MCF 10A (cell line): Measurements from ENCODE around the gene GPR137B. TPM values are rescaled to one million over a fixed set of nuclear protein-coding genes. Genes with fewer than 3 reads are reported as not detected.

Experiments used
- BruUV-seq: library from RNA; stranded (reverse); fragments of 400-500 nt; replicated peaks from 2 replicates; lab custom pipeline; 2021; lab: Mats Ljungman, UMichigan
- CTCF ChIA-PET: fragments of 300-600 bp; sonication (Branson Sonifier 250); formaldehyde crosslinking; extraction: SDS; loops from one replicate; lab custom pipeline; 2021; ENCODE audit warnings: antibody characterized with exemption, inconsistent platforms; lab: Yijun Ruan, JAX
- POLR2A ChIA-PET: fragments of 300-600, 350-650 bp; sonication (Branson Sonifier 250); formaldehyde crosslinking; extraction: SDS; loops from one replicate; lab custom pipeline; 2020; ENCODE audit warnings: antibody characterized with exemption, inconsistent platforms; lab: Yijun Ruan, JAX
- DNase-seq: peaks from one replicate; pipeline ENCODE4 v3.0.0-alpha.2; 2018; ENCODE audit not compliant: unreplicated experiment
- H3K27ac Mint-ChIP-seq: one replicate; pipeline ENCODE4 v1.8.0; 2022; ENCODE audit warnings: mild to moderate bottlenecking, low read depth, mixed read lengths; ENCODE audit not compliant: unreplicated experiment
- H3K27me3 Mint-ChIP-seq: one replicate; pipeline ENCODE4 v1.8.0; 2022; ENCODE audit warnings: mixed read lengths; ENCODE audit not compliant: insufficient read depth, unreplicated experiment
- H3K36me3 Mint-ChIP-seq: one replicate; pipeline ENCODE4 v1.8.0; 2022; ENCODE audit warnings: mild to moderate bottlenecking, moderate library complexity, mixed read lengths; ENCODE audit not compliant: insufficient read depth, unreplicated experiment
- H3K4me1 Mint-ChIP-seq: one replicate; pipeline ENCODE4 v1.8.0; 2022; ENCODE audit warnings: mixed read lengths; ENCODE audit not compliant: insufficient read depth, unreplicated experiment
- H3K4me3 Mint-ChIP-seq: one replicate; pipeline ENCODE4 v1.8.0; 2022; ENCODE audit warnings: mild to moderate bottlenecking, moderate library complexity, mixed read lengths; ENCODE audit not compliant: unreplicated experiment
- H3K9me3 Mint-ChIP-seq: one replicate; pipeline ENCODE4 v1.8.0; 2022; ENCODE audit warnings: mixed read lengths; ENCODE audit not compliant: unreplicated experiment
- CTCF ChIP-seq: fragments of 200-600 bp; IDR thresholded peaks from one replicate; pipeline ENCODE4 v1.8.0; 2022; ENCODE audit warnings: antibody characterized with exemption, mild to moderate bottlenecking; ENCODE audit not compliant: unreplicated experiment
- intact Hi-C: fragments of 100-400 bp; cut with micrococcal nuclease; formaldehyde crosslinking; loops from 2 replicates; pipeline ENCODE4 v1.14.1; 2022
- total RNA-seq: library from RNA; stranded (reverse); gene quantifications from 2 replicates; pipeline ENCODE4 v1.2.3, GENCODE V29; 2022

GPR137B gene
- total RNA-seq, 1 experiment from 2014 or later: 8.4 TPM

DNA sequence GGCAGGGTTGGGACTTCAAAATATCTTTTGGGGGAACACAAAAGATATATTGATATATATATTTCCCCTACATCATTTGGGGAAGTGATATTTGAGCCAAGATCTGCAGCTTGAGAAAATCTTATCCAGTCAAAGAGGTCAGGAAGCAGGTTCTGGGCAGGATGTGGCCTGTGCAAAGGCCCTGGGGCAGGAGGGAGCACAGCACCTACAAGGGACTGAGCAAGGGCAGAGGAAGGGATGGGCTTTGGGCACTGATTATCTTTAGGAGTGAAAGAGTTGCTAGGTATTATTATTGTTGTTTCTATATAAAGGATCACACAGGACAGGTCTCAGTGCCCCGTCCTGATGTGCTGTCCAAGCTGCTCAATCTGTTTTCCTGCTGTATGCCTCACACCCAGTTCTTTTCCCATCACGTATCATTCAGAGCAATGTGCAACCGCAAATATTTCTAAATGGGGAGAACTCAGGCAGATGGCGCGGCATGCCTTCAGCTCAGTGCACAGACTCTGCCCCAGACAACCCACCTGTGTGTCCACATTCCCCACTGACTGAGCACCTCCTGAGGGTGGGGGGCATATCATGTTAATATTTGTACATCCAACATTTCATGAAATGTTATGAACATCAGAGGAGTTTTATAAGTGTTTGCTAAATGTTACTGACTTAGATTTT, 28.1 kb upstream of the GPR137B start:
- no TSS peak for BruUV-seq
- no peak overlapping the region for H3K27ac Mint-ChIP-seq
- no peak overlapping the region for H3K4me3 Mint-ChIP-seq
- no peak for DNase-seq
- no peak for TF ChIP-seq CTCF
- intact Hi-C loops: no loop called here
- ChIA-PET CTCF (interaction anchor here (0.6 to 12.8 kb wide), 4 partner anchors 10 to 979 kb away, joined by 3 to 376 read pairs (median 4); no protein-coding TSS in a partner anchor), POLR2A (interaction anchor here (0.7 kb wide), 1 partner anchor 489 kb away, joined by 3 read pairs; no protein-coding TSS in a partner anchor)
- H3K36me3 Mint-ChIP-seq: no peaks in the 10 kb centered on the region
- H3K27me3 Mint-ChIP-seq: no peaks in the 10 kb centered on the region
- no peaks in the 10 kb centered on the region for H3K4me1 Mint-ChIP-seq
- H3K9me3 Mint-ChIP-seq: no peaks in the 10 kb centered on the region

DNA sequence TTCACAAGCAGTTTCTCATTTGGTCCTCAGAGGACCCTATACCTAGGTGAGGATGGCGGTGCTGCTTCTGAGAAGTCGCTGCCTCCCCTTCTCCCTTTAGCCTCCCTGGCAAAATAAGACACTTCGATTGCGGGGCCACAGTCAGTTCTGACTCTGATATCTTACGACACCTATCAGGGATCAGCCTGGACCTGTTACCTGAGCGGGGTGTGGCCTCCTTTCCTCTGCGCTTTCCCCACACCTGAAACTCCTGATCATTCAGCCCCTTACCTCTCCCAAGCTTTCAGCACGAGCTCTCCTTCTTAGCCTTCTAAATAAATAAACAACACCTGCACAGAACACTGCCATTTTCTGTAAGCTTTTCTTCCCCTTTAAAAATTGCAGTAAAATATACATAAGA, 24.6 kb upstream of the GPR137B start:
- ChIA-PET CTCF (interaction anchor here (0.6 to 3.8 kb wide), 5 partner anchors 37 to 378 kb away, joined by 3 to 10 read pairs (median 5); no protein-coding TSS in a partner anchor), POLR2A (no interaction called here)
- Mint-ChIP-seq H3K9me3 (no peaks in the 10 kb centered on the region), H3K36me3 (no peaks in the 10 kb centered on the region), H3K4me1 (no peaks in the 10 kb centered on the region), H3K4me3 (no peak overlapping the region), H3K27ac (no peak overlapping the region), H3K27me3 (no peaks in the 10 kb centered on the region)
- DNase-seq: peak; percentile 50
- no TSS peak for BruUV-seq
- no peak for TF ChIP-seq CTCF
- intact Hi-C loops: no loop called here

GRCh38 chr1:236119943-236120484, 22.3 kb upstream of the GPR137B start:
- ChIA-PET POLR2A (no interaction called here), CTCF (interaction anchor here (1.3 to 1.5 kb wide), 2 partner anchors 14 to 16 kb away, joined by 4 to 6 read pairs; no protein-coding TSS in a partner anchor)
- Mint-ChIP-seq H3K4me1 (no peaks in the 10 kb centered on the region), H3K27ac (no peak overlapping the region), H3K36me3 (no peaks in the 10 kb centered on the region), H3K27me3 (no peaks in the 10 kb centered on the region), H3K9me3 (no peaks in the 10 kb centered on the region), H3K4me3 (no peak overlapping the region)
- BruUV-seq: no TSS peak
- TF ChIP-seq CTCF: no peak
- no peak for DNase-seq
- intact Hi-C loops: no loop called here

- TF ChIP-seq CTCF: no peak
- Mint-ChIP-seq H3K27me3 (no peaks in the 10 kb centered on the region), H3K9me3 (no peaks in the 10 kb centered on the region), H3K4me3 (no peak overlapping the region), H3K36me3 (no peaks in the 10 kb centered on the region), H3K27ac (no peak overlapping the region), H3K4me1 (no peaks in the 10 kb centered on the region)
- ChIA-PET POLR2A (interaction anchor here (1.4 kb wide), 1 partner anchor 22 kb away, joined by 3 read pairs; no protein-coding TSS in a partner anchor), CTCF (interaction anchor here (1.9 kb wide), 1 partner anchor 9 kb away, joined by 11 read pairs; no protein-coding TSS in a partner anchor)
- DNase-seq: no peak
- no TSS peak for BruUV-seq
- intact Hi-C loops: no loop called here
These were observed 21.6 kb upstream of the GPR137B start for GRCh38 chr1:236120721-236121153.
